Left renal cortex interstitium (tissue), 4 donors: ENCODE data around the gene PROC. TPM values are rescaled to one million over a fixed set of nuclear protein-coding genes. Genes with fewer than 3 reads are reported as not detected.

ENCODE experiments used
- DNase-seq, 4 donors: peaks; one replicate each; pipeline ENCODE4 v3.0.0-alpha.2; 2013; ENCODE audit warnings: low read depth in 4 of 4, low spot score in 2 of 4, missing footprints in 1 of 4
- polyA plus RNA-seq, 4 donors: library from polyadenylated mRNA; unstranded; fragments of 120-200 nt; gene quantifications; one replicate each; pipeline ENCODE4 v1.2.1, GENCODE V29; 2013; ENCODE audit not compliant: insufficient read length in 4 of 4

Gene PROC
- polyA plus RNA-seq: 1 to 10 TPM; 1.9 to 8.1 (median 4.4) TPM

- no peak for DNase-seq
These were observed at the start of gene PROC for GRCh38 chr2:127418300-127419111. TSS of gene PROC (plus strand) at chr2:127418427. CDS start at chr2:127419943, 1,516 bp downstream.

DNA sequence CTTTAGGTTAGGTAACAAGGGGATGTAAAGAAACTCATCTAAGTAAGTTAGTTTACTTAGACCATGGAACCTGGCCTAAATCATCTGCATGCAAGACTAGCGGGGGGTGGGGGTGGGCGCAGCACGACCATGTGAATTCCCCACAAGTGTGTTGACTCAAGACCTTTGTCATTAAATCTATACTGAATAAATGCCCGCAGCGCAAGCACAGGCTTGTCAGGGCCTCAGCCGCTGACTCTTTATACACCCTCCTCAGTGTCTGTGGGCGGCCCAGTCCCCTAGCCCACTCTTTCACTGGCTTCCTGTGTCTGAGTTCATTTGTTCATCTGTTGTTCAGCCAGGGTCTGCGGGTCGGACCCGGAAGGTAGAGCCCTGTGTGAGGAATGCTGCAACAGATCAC lies 48.2 kb upstream of the PROC start:
- DNase-seq: no peak

- no peak for DNase-seq
These were observed 47.2 kb upstream of the PROC start for GRCh38 chr2:127371037-127371436.

DNA sequence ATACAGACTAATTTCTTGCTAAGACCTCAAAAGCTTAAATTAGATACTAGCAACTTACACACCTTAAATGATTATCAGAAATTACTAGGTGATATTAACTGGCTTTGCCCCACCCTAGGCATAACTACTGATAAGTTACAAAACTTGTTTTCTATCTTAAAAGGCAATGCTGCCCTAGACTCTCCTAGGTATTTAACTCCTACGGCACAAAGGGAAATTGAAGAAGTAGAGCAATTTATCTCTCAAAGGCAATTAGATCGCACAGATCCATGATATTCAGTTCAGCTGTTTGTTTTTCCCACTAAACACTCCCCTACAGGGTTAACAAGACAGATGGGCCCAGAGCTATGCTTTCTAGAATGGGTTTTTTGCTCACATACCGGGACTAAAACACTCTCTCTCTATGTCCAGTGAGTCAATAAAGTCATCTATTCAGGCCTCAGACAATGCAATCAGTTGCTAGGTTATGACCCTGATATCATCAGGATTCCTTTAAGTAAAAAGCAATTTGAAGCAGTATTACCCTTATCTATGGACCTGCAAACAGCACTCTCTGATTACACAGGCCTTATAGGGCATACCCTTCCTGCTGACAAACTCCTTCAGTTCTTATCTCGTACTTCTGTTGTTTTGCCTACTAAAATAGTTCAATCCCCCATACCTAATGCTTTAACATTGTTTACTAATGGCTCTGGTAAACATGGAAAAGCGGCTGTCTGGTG lies 44.7 kb upstream of the PROC start:
- no peak for DNase-seq

DNA sequence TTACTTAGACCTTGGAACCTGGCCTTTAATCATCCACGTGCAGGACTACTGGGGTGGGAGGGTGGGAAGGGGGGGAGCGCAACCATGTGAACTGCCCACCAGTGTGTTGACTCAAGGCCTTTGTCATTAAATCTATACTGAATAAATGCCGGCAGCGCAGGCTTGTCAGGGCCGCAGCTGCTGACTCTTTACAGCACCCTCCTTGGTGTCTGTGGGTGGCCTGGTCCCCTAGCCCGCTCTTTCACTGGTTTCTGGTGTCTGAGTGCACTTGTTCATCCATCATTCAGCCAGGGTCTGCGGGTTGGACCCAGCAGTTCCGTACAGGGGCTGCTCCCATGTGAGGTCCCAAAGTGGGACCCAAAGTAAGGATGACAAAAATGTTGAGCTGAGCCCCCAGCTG lies 42.0 kb upstream of the PROC start:
- DNase-seq: no peak

DNA sequence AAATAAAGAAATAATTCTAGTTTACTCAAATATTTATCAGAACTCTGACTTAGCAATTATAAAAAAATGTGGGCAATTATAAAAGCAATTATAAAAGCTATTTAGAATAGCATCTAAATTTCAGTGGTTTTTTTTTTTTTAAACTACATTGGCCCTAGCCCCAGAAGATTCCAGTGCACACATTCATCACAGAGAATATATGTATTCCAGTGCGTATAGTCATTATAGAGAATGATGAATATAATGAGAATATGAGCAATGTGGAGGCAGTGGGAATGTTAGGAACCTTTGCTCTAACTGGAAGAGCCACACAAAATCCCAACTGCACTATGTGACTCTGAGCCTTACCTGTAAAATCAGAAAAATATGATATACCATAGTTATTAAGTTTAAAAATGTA lies 41.0 kb upstream of the PROC start:
- DNase-seq: no peak

DNA sequence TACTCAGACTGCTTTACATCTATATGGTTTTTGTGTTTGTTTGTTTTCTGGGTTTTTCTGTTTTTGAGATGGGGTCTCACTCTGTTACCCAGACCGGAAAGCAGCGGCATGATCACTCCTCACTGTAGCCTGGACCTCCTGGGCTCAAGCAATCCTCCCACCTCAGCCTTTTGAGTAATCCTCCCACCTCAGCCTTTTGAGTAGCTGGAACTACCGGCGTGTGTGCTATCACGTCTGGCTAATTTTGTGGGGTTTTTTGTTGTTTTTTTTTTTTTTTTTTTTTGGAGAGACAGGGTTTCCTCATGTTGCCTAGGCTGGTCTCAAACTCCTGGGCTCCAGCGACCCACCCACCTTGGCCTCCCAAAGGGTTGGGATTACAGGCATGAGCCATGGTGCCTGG lies 39.5 kb upstream of the PROC start:
- DNase-seq: no peak

GRCh38 chr2:127379712-127380355 lies 38.4 kb upstream of the PROC start:
- no peak for DNase-seq

GRCh38 chr2:127381762-127382161 lies 36.5 kb upstream of the PROC start:
- no peak for DNase-seq

DNA sequence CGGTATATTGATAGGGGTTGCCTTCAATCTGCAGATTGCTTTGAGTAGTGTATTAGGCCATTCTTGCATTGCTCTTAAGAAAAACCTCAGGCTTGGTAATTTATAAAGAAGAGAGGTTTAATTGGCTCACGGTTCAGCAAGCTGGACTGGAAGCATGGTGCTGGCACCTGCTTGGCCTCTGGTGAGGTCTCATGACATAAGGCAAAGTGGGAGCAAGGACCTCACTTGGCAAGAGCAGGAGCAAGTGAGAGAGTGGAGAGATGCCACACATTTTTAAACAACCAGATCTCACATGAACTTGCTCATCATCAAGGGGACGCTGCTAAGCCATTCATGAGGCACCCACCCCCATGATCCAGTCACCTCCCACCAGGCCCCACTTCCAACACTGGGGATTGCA lies 35.4 kb upstream of the PROC start:
- no peak for DNase-seq

DNA sequence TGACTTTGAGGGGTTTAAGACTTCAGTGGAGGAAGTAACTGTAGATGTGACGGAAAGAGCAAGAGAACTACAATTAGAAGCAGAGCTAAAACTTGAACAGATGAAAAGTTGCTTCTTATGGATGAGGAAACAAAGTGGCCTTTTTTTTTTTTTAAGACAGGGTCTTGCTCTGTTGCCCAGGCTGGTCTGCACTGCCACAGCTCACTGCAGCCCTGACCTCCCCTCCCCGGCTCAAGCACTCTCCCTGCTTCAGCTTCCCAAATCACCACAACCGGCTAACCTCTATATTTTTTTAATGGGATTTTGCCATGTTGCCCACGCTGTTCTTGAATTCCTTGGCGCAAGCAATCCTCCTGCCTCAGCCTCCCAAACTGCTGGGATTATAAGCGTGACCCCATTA lies 33.7 kb upstream of the PROC start:
- DNase-seq: no peak

GRCh38 chr2:127386246-127386645 lies 32.0 kb upstream of the PROC start:
- no peak for DNase-seq

- DNase-seq: peak; percentile 60 to 73 (median 69)
These were observed 31.2 kb upstream of the PROC start for GRCh38 chr2:127386764-127387654.

DNA sequence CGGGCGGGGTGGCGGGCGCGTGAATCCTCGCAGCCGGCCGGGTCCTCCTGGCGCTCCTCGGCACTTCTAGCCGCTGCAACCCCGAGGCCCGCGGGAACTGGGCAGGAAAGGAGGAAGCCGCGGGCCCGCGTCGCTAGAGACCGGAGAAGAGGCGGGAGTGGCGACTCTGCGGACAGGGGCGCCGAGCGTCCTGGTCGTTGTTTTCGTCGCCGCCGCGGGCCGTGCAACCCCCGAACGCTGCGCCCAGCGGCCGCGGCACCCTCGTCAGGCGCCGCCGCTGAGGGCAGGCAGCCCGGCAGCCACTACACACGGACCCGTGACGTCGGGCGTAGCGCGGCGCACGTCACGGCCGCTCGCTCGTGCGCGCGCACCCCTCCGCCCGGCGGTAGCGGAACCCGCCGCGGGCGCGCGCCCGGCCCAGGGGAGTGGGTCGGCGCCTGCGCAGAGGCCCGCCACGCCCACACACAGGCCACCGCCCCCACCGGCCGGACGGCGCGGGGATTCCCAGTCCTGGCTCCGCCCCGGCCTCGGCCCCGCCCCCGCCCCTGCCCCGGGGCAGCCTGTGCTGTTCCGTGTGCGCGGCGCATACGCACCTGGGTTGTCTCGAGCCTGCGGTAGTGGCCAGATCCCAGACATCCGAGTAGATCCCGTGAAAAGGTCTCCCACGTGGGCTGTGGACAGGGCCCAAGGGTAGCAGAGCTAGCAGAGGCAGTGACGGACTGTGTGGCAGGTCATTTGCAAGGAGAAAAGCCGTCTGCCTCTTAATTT lies 30.4 kb upstream of the PROC start, which contains the start of gene MAP3K2:
Gene MAP3K2 (minus strand): TSS at position 321 of the 768 bp plus-strand sequence. CDS start 44,846 bp downstream, outside the sequence.
- peak; percentile 62 to 87 (median 75) for DNase-seq

DNA sequence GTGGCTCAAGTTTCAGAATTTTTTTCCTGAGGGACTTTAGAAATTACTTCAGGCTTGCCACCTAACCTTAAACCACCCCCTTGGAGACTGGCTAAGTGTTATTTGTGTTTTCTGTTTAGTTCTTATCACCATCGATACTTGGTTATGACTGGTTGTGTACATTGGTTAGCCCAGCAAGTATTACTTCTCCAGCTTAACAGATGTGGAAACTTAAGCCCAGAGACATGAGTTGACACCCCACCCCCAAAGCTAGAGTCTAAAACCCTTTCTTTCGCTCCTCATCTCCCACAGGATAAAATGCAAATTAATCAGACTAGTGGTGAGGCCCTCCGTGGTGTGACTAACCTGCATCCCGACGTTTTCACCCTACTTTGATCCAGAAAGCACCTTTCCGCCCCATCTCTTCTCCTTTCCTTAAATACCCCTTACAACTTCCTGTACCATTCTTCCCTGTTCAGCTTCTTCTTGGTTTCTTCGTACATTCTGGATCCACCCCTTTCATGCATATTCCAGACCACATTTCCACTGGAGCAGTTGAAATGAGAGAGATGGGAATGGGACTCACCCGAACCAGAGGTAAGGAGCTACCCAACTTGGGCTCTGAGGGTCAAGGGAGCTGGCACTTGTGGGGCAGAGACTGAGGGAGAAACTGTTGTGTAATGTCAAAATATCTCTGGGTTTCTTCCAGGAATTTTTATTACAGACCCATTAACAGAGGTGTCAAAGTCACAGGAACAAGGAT lies 29.6 kb upstream of the PROC start:
- DNase-seq: no peak

GRCh38 chr2:127389778-127390435 lies 28.3 kb upstream of the PROC start:
- DNase-seq: no peak

GRCh38 chr2:127392133-127392827 lies 25.9 kb upstream of the PROC start:
- DNase-seq: no peak
